Activated CD4-positive, CD25-positive, alpha-beta regulatory T cell treated with anti-CD3 and anti-CD28 coated beads, Interleukin-2, amount 50 U/mL, for 72 hours (primary cell): ENCODE measurements around the gene CYP46A1.

ENCODE experiments used
- DNase-seq: peaks from one replicate; pipeline ENCODE4 v3.0.0; 2021

The CYP46A1 gene

DNA sequence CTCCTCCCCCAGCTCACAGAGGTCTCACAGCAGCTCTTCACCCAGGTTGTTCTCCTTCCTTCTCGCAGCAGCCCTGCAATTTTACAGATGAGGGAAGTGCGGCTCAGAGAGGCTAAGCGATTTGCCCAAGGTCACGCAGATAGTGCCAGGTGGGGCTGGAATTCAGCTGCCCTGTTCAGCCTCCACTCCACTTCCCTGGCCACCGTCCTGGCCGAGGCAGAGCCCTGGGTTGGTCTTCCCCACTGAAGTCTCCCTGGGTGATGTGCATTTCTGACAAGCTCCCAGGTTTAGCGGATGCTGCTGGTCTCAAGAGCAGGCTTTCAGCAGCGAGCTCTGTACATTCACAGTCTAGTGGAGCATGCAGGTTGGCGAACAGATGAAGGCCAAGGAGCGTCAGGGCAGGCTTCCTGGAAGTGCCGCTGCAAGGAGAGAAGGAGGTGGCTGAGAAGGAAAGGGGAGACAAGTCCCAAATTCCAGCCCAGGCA lies 80.2 kb downstream of the CYP46A1 start:
- DNase-seq = no peak

DNA sequence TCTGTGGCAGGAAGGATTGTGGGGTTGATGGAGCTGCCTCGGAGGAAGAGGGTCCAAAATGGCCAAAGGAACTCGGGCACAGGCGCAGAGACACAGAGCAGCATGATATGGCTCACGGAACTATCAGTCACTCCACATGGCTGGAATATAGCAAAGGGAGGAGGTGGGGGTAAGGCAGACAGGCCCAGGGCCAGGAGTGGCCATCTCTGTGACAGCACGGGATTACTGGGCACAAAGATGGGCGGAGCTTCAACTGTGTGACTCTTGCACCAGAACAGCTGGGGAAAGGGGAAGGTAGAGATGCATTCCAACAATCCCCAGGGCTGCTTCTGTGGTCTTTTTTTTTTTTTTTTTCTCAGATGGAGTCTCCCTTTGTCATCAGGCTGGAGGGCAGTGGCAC lies 84.3 kb downstream of the CYP46A1 start:
- DNase-seq = no peak

DNA sequence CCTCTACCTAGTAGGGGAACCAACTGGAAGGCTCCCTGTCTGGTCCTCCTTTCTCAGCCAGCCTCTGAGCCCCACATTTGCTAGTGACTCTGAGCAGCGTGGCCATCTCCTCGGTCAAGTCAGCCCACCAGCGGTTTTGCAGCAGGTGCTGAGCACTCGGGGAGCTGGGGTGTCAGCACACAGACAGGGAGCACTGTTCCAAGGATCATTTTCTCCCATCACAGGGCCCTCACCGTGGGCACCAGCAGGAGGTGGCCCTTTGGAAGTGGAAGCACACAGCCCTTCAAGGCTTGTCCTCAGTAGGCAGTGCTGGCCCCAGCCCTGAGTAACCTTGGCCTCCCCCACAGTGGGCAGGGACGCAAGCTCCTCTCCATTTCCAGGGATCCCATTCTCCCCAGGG lies 85.0 kb downstream of the CYP46A1 start:
- DNase-seq = no peak

DNA sequence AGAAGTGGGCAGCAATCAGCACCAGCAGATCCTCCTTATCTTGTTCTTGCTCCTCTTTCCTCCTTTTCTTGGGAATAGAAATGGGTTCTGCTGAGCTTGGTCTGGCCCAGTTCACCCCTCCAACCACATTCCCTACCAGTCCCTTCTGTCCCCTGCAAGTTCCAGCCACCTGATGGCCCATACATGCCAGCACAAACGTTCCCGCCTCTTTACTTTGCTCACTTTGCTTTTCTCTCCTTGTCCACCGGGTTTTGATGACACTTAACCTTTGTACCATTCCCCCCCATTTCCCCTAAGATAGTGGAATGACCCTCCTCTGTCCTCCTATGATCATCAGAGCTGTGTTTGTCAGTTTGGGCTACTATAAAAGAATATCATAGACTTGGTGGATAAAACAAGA lies 85.7 kb downstream of the CYP46A1 start:
- no peak for DNase-seq

DNA sequence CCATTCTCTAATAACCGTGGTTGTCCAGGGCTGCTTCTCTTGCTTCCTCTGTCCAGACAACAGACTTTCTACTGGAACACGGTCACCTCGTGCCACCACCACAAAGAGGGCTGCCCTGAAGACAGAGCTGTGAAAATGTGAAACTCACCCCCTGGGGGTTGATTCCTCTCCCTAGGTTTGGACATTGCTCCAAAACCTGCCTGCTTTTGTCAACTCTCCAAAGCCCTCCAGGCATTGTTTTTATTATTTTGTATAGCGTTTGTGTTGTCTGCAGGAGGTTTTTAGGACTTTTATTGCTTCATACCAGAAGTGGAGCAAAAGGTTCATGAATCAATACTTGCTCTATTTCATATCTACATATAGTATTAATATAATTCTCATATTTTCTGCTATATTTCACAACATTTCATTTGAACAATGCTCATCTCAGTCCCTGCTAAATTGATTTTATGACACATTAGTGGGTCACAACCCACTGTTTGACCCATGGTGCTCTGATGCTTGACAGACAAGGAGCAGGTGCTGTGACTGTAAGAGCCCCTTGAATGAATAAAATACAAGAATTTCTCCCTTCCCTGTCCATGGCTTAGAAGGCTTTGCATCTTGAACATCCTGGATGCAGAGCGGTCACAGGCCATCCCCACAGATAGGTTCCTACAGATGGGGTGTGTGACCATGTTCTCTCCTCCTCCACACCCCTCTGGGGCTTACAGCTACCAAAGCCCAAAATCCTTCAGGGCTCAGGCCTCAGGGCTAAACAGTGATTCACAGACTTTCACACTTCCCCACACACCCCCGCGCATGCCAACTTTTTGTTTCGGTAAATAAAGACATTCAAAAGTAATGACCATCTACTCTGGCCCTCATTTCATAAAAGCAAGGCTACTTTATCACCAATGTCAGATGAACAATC lies 88.5 kb downstream of the CYP46A1 start:
- DNase-seq = no peak

DNA sequence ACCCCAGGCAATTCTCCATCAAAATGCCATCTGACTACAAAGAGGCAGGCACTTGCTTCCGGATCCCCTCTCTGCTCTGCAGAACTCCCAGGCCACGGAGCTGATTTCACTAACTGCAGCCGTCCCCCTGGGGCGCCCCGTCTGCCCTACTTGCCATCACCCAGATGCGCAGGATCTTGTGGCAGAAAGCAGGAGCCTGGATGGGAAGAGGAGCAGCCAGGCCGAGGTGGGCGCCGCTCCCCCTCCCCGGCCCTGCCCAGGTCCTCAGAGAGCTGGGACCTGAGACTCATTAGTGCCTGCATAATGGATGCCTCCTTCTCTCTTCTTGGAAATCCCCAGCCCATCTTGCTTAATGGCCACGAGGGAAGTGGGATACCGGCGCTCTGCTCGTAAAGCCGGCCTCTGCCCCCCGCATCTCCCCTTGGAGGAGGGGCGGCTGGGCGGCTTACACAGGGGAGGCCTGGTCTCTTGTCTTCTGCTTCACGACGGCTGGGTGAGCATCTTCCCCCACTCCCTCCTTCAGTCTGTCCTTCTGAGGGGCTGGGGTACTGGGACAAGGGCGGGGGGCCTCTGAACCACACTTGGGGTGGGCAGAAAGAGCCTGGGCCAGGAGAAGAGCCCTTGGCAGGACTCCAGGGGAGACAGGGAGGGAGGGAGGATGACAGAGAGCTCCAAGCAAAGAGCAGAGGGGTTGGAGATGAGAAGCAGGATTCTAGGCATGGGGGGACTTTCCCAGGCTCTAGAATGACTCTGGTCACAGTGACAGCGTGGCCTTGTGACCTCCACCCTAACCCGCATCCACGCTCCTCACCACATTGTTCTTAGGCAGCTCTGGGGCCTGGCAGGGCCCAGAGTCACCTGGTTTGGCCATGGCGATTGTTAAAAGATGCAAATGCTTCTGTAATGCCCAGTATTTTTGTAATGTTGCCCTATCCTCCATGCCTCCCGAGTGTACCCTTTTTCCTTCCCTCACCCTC lies 89.7 kb downstream of the CYP46A1 start:
- no peak for DNase-seq

DNA sequence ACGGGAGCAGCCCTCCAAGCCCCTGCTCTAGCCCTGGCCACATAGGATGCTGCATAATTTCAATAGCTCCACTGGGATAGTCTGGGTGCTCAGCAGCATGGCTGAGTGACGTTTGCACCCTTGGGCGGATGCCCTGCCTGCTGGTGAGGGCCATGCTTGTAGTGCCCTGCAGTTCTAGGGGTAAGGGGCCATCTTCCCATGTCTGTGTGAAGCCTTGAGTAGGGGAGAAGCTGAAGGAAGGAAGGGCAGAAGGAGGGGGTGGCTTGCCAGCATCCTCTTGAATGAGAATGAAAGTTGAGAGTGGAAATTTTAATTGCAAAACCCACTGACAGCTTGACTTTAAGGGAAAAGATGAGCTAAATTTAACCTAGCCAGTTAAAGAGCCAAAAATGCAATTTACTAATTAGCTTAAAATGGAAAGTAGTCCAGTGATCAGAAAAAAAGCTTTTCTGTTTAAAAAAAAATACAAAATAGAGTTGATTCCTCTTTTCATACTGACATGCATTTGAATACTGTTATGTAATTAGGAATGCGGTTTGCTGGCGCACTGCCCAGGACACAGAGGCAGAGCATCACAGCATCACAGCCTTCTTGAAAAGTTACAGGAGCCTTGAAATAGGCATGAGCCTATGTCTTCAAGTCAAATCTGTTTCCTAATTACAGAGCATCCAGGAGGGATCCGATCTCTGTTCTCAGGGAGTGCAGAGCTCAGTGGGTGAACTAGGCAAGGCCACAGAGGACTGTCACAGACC lies 90.6 kb downstream of the CYP46A1 start:
- no peak for DNase-seq

DNA sequence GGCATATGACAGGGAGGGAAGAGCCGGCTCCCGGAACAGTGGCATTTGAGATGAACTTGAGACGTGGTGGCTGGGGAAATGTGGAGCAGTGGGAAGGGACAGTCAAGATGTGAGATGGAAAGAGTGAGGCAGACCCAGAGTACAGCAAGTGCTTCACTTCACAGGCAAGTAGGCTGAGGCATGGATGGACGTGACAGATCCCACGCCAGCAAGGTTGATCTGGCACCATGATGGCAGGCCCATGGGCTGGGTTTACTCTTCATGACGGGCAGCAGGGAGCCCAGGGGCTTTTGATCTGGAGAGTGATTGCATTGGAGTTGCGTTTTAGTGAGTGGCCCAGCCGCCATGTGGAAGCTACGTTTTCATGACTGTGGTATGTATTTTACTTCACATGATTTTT lies 91.3 kb downstream of the CYP46A1 start:
- no peak for DNase-seq
